Esophagus squamous epithelium (tissue), 5 donors: ENCODE results near the gene IFNGR1. TPM values are rescaled to one million over a fixed set of nuclear protein-coding genes. Genes with fewer than 3 reads are reported as not detected.

Source experiments
- DNase-seq: peaks from one replicate; lab custom pipeline; 2025; lab: John Stamatoyannopoulos, UW
- H3K27ac ChIP-seq, 4 donors: fragments of 200-600 bp; sonication (generic); one replicate each; pipeline ENCODE4 v1.5.1; 2016 to 2019; ENCODE audit warnings: mild to moderate bottlenecking in 1 of 4
- H3K27me3 ChIP-seq, 4 donors: fragments of 200-600 bp; sonication (generic); 1 replicate in 3 of 4; 2 replicates in 1 of 4; pipeline versions ENCODE4 v1.5.1 to v1.6.0; 2017 to 2021; ENCODE audit warnings: antibody characterized with exemption in 1 of 4
- H3K36me3 ChIP-seq, 3 donors: fragments of 200-600 bp; sonication (generic); one replicate each; pipeline ENCODE4 v1.5.1; 2016 to 2019
- H3K4me1 ChIP-seq, 3 donors: fragments of 200-600 bp; sonication (generic); one replicate each; pipeline ENCODE4 v1.5.1; 2017 to 2019
- H3K4me3 ChIP-seq, 4 donors: fragments of 200-600 bp; sonication (generic); 1 replicate in 3 of 4; 2 replicates in 1 of 4; pipeline ENCODE4 v1.5.1; 2016 to 2019; ENCODE audit warnings: mild to moderate bottlenecking in 2 of 4, moderate library complexity in 1 of 4
- H3K9me3 ChIP-seq, 3 donors: fragments of 200-600 bp; sonication (generic); one replicate each; pipeline ENCODE4 v1.5.1; 2016 to 2019
- CTCF ChIP-seq, 6 experiments: fragments of 450-650 bp in 4 of 6; fragments of 200-600 bp in 2 of 6; sonication (generic) in 2 of 6; IDR thresholded peaks; one replicate each; pipeline ENCODE4 v1.5.1; 2016 to 2019; ENCODE audit warnings: antibody characterized with exemption in 6 of 6, mild to moderate bottlenecking in 4 of 6, moderate library complexity in 4 of 6
- POLR2A ChIP-seq, 4 donors: fragments of 450-650 bp; IDR thresholded peaks; one replicate each; pipeline ENCODE4 v1.6.1; 2017; ENCODE audit warnings: antibody characterized with exemption in 4 of 4, mild to moderate bottlenecking in 4 of 4, moderate library complexity in 3 of 4
- WGBS, 2 donors: methylation state at CpG; one replicate each; pipeline ENCODE4 v1.1.5; 2018; 5-methylcytosine and 5-hydroxymethylcytosine counted together
- intact Hi-C: fragments of 100-400 bp; cut with DNase I; formaldehyde crosslinking; loops from one replicate; pipeline ENCODE4 v1.15.0; 2022
- total RNA-seq, 4 donors: library from RNA; depleted of rRNA; stranded (reverse); fragments of >200 nt; gene quantifications; one replicate each; pipeline ENCODE4 v1.1.0, GENCODE V29; 2016
- donor health status: DM: yes; HTN: yes; CAD: no.

Gene IFNGR1
- total RNA-seq, 4 donors from 2014 or later, result 33.8 to 96.8 (median 84.8) TPM

- TF ChIP-seq POLR2A (IDR thresholded peaks at IDR 0.05) (no peak), CTCF (IDR thresholded peaks at IDR 0.05) (no peak)
- H3K27me3 ChIP-seq, result no peaks in the 10 kb centered on the region
- no peak overlapping the region for H3K4me3 ChIP-seq
- intact Hi-C loops, result no loop called here
- no peaks in the 10 kb centered on the region for H3K4me1 ChIP-seq
- no peak overlapping the region for H3K27ac ChIP-seq
- no peaks in the 10 kb centered on the region for H3K9me3 ChIP-seq
- 76 to 89% methylated on average over 4 of the region's 4 CpGs for WGBS, 2 donors
- DNase-seq, result no peak
- peaks cover 3 to 80% (median 20%) of the 10 kb centered on the region in 3 donors for H3K36me3 ChIP-seq
Measured at GRCh38 chr6:137200288-137200687, 18.9 kb downstream of the IFNGR1 start.

GRCh38 chr6:137197684-137198645, 21.2 kb downstream of the IFNGR1 start:
- TF ChIP-seq CTCF (IDR thresholded peaks at IDR 0.05) (no peak), POLR2A (IDR thresholded peaks at IDR 0.05) (no peak)
- intact Hi-C loops, result no loop called here
- 93 to 94% methylated on average over 11 of the region's 11 CpGs for WGBS, 2 donors
- peaks cover 0 to 57% (median 20%) of the 10 kb centered on the region in 3 donors for H3K36me3 ChIP-seq
- DNase-seq, result no peak
- H3K4me3 ChIP-seq, result no peak overlapping the region
- H3K4me1 ChIP-seq, result no peaks in the 10 kb centered on the region
- no peaks in the 10 kb centered on the region for H3K27me3 ChIP-seq
- H3K9me3 ChIP-seq, result no peaks in the 10 kb centered on the region
- no peak overlapping the region for H3K27ac ChIP-seq

- H3K4me3 ChIP-seq, result no peak overlapping the region
- no peak for DNase-seq
- no peak overlapping the region for H3K27ac ChIP-seq
- WGBS, 2 donors, result 69 to 72% methylated on average over 5 of the region's 5 CpGs
- TF ChIP-seq CTCF (IDR thresholded peaks at IDR 0.05) (no peak), POLR2A (IDR thresholded peaks at IDR 0.05) (no peak)
- H3K9me3 ChIP-seq, result peaks cover 0 to 9% (median 6%) of the 10 kb centered on the region in 3 donors
- intact Hi-C loops, result no loop called here
- peaks cover 0 to 16% (median 7%) of the 10 kb centered on the region in 3 donors for H3K36me3 ChIP-seq
- H3K27me3 ChIP-seq, result no peaks in the 10 kb centered on the region
- H3K4me1 ChIP-seq, result peaks cover 0 to 5% (median 0%) of the 10 kb centered on the region in 3 donors
Measured at GRCh38 chr6:137193256-137194070, 25.7 kb downstream of the IFNGR1 start.

GRCh38 chr6:137192821-137193220, 26.4 kb downstream of the IFNGR1 start:
- intact Hi-C loops, result no loop called here
- no peak overlapping the region for H3K4me3 ChIP-seq
- WGBS, 2 donors, result 60 to 92% methylated on average over 4 of the region's 4 CpGs
- peaks cover 0 to 9% (median under 1%) of the 10 kb centered on the region in 3 donors for H3K36me3 ChIP-seq
- peaks cover 0 to 5% (median 0%) of the 10 kb centered on the region in 3 donors for H3K4me1 ChIP-seq
- no peak for DNase-seq
- H3K27ac ChIP-seq, result no peak overlapping the region
- H3K9me3 ChIP-seq, result peaks cover 0 to 15% (median 10%) of the 10 kb centered on the region in 3 donors
- TF ChIP-seq CTCF (IDR thresholded peaks at IDR 0.05) (no peak), POLR2A (IDR thresholded peaks at IDR 0.05) (no peak)
- H3K27me3 ChIP-seq, result no peaks in the 10 kb centered on the region
